ENCODE data around the gene KIF19. TPM values are rescaled to one million over a fixed set of nuclear protein-coding genes. Genes with fewer than 3 reads are reported as not detected.

Gene KIF19
- polyA plus RNA-seq, 2 of the 4 experiments (the other 2 are of a cell fraction): not detected

DNA sequence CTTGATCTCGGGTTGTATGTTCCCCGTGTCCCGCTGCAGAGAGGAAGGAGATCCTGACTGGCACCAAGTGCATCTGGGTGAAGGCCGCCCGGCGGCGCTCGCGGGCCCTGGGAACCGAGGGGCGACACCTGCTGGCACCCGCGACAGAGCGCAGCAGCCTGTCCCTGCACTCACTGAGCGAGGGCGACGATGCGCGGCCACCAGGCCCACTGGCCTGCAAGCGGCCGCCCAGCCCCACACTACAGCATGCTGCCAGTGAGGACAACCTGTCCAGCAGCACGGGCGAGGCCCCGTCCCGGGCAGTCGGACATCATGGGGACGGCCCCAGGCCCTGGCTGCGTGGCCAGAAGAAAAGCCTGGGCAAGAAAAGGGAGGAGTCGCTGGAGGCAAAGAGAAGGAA is 28.1 kb downstream of the KIF19 start:
- WGBS (ENCODE audit: missing lambda C conversion rate): 2% methylated on average over 15 of the region's 29 CpGs
- Histone ChIP-seq H3K4me2 (peak overlapping the region; percentile 60), H3K4me1 (peaks cover 18% of the 10 kb centered on the region; the same call in 1 of the 3 replicates), H3K4me3 (no peak overlapping the region), H3K9me3 (no peaks in the 10 kb centered on the region), H3K27ac (no peak overlapping the region)
- POLR2A ChIA-PET: no interaction called here
- CTCF ChIA-PET: interaction anchor here (0.6 to 34.5 kb wide), 5 partner anchors 10 to 52 kb away, joined by 4 to 674 read pairs (median 7); partner anchors contain the start of genes BTBD17 and GPR142
- ATAC-seq (peak; percentile 46 to 83; a peak in 5 of 6 replicates), FAIRE-seq (no peak), DNase-seq (ENCODE audit: low read depth in 1 of 2, low spot score in 1 of 2) (peak; percentile 77 to 82)
- TF ChIP-seq CBX8 (IDR thresholded peaks at IDR 0.05): no peak
- TF ChIP-seq RAD21 (conservative IDR thresholded peaks at IDR 0.05 in 1 of 2, IDR thresholded peaks at IDR 0.05 in 1 of 2): peak; percentile 54 to 56
- no peak for TF ChIP-seq HOXB5 (CRISPR knock-in tag; IDR thresholded peaks at IDR 0.05)
- TF ChIP-seq, protein P1, sequence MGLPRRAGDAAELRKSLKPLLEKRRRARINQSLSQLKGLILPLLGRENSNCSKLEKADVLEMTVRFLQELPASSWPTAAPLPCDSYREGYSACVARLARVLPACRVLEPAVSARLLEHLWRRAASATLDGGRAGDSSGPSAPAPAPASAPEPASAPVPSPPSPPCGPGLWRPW (IDR thresholded peaks at IDR 0.05): no peak
- TF ChIP-seq RCOR1 (IDR thresholded peaks at IDR 0.05; ENCODE audit: low read depth, low read length): no peak
- TF ChIP-seq SMC3 (IDR thresholded peaks at IDR 0.05): peak; percentile 74
- TF ChIP-seq NR3C1 (IDR thresholded peaks at IDR 0.05): no peak
- TF ChIP-seq, protein P2, sequence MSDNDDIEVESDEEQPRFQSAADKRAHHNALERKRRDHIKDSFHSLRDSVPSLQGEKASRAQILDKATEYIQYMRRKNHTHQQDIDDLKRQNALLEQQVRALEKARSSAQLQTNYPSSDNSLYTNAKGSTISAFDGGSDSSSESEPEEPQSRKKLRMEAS (IDR thresholded peaks at IDR 0.05): peak; percentile 69
- TF ChIP-seq FOSL2 (IDR thresholded peaks at IDR 0.05): no peak
- TF ChIP-seq FOSL2 (CRISPR knock-in tag; IDR thresholded peaks at IDR 0.05): no peak
- no peak for TF ChIP-seq POLR2AphosphoS2 (conservative IDR thresholded peaks at IDR 0.05; ENCODE audit: low read length)
- TF ChIP-seq BCL3 (IDR thresholded peaks at IDR 0.05): no peak
- TF ChIP-seq KDM1A (IDR thresholded peaks at IDR 0.05; ENCODE audit: low read depth): no peak
- no peak for TF ChIP-seq POLR2A (IDR thresholded peaks at IDR 0.05; ENCODE audit: low read length)
- no peak for TF ChIP-seq PHF8 (IDR thresholded peaks at IDR 0.05; ENCODE audit: borderline replicate concordance, low read depth)
- no peak for TF ChIP-seq CBX2 (IDR thresholded peaks at IDR 0.05; ENCODE audit: borderline replicate concordance, low read depth)
- no peak for TF ChIP-seq FOXS1 (CRISPR knock-in tag; IDR thresholded peaks at IDR 0.05)
- no peak for TF ChIP-seq JUNB (IDR thresholded peaks at IDR 0.05)
- TF ChIP-seq CHD4 (IDR thresholded peaks at IDR 0.05; ENCODE audit: borderline replicate concordance): no peak
- no peak for TF ChIP-seq KDM5A (IDR thresholded peaks at IDR 0.05)
- TF ChIP-seq, protein P3, sequence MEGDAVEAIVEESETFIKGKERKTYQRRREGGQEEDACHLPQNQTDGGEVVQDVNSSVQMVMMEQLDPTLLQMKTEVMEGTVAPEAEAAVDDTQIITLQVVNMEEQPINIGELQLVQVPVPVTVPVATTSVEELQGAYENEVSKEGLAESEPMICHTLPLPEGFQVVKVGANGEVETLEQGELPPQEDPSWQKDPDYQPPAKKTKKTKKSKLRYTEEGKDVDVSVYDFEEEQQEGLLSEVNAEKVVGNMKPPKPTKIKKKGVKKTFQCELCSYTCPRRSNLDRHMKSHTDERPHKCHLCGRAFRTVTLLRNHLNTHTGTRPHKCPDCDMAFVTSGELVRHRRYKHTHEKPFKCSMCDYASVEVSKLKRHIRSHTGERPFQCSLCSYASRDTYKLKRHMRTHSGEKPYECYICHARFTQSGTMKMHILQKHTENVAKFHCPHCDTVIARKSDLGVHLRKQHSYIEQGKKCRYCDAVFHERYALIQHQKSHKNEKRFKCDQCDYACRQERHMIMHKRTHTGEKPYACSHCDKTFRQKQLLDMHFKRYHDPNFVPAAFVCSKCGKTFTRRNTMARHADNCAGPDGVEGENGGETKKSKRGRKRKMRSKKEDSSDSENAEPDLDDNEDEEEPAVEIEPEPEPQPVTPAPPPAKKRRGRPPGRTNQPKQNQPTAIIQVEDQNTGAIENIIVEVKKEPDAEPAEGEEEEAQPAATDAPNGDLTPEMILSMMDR (IDR thresholded peaks at IDR 0.05): peak; percentile 87
- no peak for TF ChIP-seq ZSCAN20 (CRISPR knock-in tag; IDR thresholded peaks at IDR 0.05)

GRCh38 chr17:74354561-74354960 is 28.5 kb downstream of the KIF19 start:
- peak; percentile 4 to 23; a peak in 4 of 6 replicates for ATAC-seq
- Histone ChIP-seq H3K9me3 (no peaks in the 10 kb centered on the region), H3K4me1 (peaks cover 18% of the 10 kb centered on the region; the same call in 1 of the 3 replicates), H3K4me3 (no peak overlapping the region), H3K4me2 (peak overlapping the region; percentile 60), H3K27ac (no peak overlapping the region)
- WGBS (ENCODE audit: missing lambda C conversion rate): 63% methylated on average over 10 of the region's 10 CpGs
- CTCF ChIA-PET: interaction anchor here (0.6 to 34.5 kb wide), 6 partner anchors 7 to 60 kb away, joined by 3 to 674 read pairs (median 6); partner anchors contain the start of genes BTBD17 and GPR142
- POLR2A ChIA-PET: no interaction called here
- TF ChIP-seq MAFK (IDR thresholded peaks at IDR 0.05; ENCODE audit: partially characterized antibody) (no peak), CEBPB (IDR thresholded peaks at IDR 0.05) (no peak), POLR2AphosphoS2 (conservative IDR thresholded peaks at IDR 0.05; ENCODE audit: low read length) (no peak), PHF8 (IDR thresholded peaks at IDR 0.05; ENCODE audit: borderline replicate concordance, low read depth) (no peak), FOSB (CRISPR knock-in tag; IDR thresholded peaks at IDR 0.05) (no peak), ESRRA (IDR thresholded peaks at IDR 0.05; ENCODE audit: borderline replicate concordance, low read length) (no peak), RNF2 (IDR thresholded peaks at IDR 0.05; ENCODE audit: borderline replicate concordance, low read depth) (no peak), NR3C1 (IDR thresholded peaks at IDR 0.05) (no peak), RFX5 (IDR thresholded peaks at IDR 0.05) (no peak), EP300 (IDR thresholded peaks at IDR 0.05) (no peak), PBX3 (IDR thresholded peaks at IDR 0.05) (no peak), HOXB5 (CRISPR knock-in tag; IDR thresholded peaks at IDR 0.05) (no peak), RAD21 (conservative IDR thresholded peaks at IDR 0.05 in 1 of 2, IDR thresholded peaks at IDR 0.05 in 1 of 2) (no peak), EHF (CRISPR knock-in tag; IDR thresholded peaks at IDR 0.05) (no peak), SMC3 (IDR thresholded peaks at IDR 0.05) (no peak), BCL3 (IDR thresholded peaks at IDR 0.05) (no peak)
- TF ChIP-seq, protein P3 (IDR thresholded peaks at IDR 0.05): no peak
- DNase-seq (ENCODE audit: low read depth in 1 of 2, low spot score in 1 of 2): no peak
- FAIRE-seq: no peak

Data from A549 (cell line).